Measurements from ENCODE around the gene EML4.

DNA sequence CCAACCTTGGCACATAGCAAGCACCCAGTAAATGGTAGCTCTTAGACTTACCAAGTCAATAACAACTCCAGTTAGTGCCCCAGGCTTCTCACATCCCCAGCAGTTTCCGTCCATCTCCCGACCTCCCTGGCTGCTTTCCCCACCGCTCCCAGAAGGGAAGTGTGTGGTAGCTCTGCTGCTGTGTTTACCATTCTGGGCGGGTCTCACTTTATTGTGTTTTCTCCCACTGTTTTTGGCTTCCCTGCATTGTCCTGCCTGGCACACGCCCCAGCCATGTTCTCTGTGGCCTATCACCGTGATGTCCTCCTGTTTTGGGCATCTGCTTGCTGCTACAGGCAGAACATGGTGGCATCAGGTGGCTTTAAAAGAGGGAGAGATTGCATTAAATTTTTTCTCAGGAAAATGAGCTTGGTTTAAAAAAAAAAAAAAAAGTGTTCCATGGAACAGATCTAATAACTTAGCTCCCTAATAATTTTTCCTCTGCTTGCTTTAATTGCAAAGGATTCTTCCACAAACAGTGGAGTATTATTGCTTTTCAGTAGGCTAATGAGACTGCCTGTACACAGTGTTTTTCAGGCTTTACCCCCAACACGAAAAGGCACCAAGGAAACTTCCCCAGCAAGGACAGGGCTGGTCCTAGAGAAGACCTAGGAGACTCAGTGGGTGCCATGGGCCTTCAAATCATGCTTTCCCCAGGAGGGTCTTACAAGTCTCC lies 199.8 kb downstream of the EML4 start:
- TF ChIP-seq, protein P1, sequence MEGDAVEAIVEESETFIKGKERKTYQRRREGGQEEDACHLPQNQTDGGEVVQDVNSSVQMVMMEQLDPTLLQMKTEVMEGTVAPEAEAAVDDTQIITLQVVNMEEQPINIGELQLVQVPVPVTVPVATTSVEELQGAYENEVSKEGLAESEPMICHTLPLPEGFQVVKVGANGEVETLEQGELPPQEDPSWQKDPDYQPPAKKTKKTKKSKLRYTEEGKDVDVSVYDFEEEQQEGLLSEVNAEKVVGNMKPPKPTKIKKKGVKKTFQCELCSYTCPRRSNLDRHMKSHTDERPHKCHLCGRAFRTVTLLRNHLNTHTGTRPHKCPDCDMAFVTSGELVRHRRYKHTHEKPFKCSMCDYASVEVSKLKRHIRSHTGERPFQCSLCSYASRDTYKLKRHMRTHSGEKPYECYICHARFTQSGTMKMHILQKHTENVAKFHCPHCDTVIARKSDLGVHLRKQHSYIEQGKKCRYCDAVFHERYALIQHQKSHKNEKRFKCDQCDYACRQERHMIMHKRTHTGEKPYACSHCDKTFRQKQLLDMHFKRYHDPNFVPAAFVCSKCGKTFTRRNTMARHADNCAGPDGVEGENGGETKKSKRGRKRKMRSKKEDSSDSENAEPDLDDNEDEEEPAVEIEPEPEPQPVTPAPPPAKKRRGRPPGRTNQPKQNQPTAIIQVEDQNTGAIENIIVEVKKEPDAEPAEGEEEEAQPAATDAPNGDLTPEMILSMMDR (IDR thresholded peaks at IDR 0.05): no peak
- no peak for TF ChIP-seq POLR2A (IDR thresholded peaks at IDR 0.05)
